HuH-7.5 (cell line): ENCODE data around the gene MTHFS.
"Not testable (repeated sequence)": the region's sequence is repeated elsewhere in the genome, so short reads cannot be mapped to it uniquely, and the experiment has no call there.

ENCODE experiments used
- DNase-seq: peaks from one replicate; pipeline ENCODE4 v3.0.0; 2011; ENCODE audit warnings: low spot score

The MTHFS gene

DNA sequence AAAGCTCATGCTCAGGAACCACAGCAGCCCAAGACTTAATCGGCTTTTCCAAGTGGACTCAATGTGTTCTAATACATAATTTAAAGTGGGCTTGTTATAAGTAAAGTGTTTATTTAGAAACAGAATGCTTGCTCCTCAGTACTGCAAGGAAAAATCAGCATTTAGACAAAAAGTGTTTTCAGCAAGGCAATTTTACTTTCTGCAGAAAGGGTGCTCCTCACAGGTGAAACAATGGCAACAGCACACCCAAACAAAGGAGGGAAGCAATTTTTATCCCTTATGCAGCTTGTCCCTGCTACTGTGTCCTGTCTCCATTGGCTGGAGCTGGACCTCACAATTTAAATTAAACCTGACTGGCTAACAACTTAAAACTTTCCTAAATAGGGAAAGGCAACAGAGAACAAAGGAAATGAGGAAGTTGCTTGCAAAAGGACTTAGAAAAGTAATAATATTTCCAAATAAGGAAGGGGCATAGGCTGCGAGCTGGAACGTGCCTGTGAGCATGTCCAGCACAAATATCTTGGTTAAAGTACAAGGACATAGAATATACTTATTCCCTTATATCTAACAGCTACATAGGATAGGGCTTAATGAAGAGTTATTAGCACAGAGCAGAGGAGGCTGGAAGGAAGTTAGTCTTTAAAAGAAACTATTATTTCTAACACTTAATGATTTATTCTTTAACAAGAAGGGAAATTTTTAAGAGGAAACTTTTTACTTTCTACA lies 19.1 kb upstream of the MTHFS start:
- not testable (repeated sequence) for DNase-seq

DNA sequence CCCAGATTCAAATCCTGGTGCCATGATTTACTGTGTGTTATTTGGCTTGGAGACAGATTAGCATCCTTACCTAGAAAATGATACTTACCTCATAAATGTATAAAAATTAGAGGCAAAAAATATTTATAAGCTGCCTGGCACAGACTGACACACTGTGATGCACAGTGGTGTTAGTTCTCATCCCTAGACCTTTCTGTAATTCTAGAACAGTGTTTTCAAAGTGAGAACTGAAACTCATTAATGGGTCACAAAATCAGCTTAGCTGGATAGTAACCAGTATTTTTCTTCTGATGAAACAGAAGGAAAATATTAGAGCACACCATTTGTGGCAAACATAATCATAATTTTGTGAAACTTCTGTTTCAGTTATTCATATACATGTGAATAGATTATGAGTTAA lies 17.9 kb upstream of the MTHFS start:
- DNase-seq = no peak

DNA sequence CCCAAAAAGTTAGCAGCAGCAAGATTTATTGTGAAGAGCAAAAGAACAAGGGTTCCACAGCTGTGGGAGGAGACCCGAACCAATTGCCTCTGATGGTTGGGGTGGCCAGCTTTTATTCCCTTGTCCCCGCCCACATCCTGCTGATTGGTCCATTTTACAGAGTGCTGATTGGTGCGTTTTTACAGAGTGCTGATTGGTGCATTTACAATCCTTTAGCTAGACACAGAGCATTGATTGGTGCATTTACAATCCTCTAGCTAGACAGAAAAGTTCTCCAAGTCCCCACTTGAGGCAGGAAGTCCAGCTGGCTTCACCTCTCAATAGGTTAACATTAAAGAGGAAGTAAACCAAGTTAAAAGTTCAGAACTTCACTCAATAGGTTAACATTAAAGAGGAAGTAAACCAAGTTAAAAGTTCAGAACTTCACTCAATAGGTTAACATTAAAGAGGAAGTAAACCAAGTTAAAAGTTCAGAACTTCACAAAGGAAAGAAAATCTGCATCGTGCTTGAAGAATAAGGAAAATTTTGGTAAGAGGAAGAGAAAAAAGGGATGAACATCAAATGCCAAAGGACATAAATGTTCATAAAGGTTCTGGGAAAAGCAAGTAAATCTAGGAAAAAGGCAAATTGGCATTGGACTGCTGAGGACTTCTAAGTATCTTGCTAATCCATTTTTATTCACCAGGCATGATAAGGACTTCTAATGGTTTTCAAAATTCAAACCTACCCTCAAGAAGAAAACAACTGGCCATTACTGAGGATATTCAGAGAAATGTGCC lies 12.9 kb upstream of the MTHFS start:
- DNase-seq = not testable (repeated sequence)

DNA sequence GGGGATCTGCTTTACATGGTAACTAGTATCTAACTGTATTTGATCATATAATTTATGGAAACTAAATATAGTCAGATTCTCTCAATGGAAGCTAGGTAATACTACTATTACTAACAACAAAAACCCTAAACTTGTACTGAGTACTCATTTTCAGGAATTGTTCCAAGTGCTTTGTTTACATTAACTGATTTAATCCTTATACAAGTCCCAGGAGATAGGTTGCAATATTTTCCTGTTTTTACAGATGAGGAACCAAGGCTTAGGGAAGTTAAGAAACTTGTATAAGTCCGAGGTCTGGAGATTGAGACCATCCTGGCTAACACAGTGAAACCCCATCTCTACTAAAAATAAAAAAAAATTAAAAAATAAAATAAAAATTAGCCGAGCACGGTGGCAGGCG lies 7.5 kb upstream of the MTHFS start:
- no peak for DNase-seq

DNA sequence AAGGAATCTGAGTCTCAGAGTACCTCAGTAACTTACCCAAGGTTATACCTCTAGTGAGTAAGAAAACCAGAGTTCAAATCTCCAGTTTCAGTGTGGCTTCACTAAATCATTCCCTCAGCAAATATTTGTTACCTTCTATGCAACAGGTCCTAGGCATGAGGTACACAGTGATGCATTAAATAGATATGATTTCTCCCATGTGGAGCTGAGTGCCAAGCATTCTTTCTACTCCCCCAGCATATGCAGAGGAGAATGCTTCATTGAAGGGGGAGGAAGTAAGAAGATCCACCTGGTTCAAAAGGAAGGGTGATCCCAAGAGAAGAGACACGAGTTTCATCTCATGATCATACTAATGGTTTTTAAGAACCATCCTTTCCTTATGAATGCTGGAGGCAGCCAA lies 6.8 kb upstream of the MTHFS start:
- no peak for DNase-seq

DNA sequence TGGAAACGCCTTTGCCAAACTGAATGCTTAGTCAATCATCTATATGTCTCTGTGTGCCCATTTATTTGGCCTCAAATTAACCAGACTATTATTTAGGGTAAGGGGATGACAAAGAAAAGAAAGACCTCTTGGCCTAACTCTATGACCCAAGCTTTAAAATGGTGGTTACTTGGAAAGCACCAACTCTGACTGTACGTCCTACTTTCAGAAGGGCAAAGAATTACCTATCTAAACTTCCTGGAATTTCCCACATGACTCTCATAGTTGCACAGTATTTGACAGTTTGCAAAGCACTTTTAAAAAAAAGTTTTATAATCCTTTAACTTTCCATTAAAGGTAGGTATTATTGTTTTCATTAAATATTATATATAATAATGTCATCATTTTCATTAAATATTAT lies 6.3 kb upstream of the MTHFS start:
- DNase-seq = no peak

DNA sequence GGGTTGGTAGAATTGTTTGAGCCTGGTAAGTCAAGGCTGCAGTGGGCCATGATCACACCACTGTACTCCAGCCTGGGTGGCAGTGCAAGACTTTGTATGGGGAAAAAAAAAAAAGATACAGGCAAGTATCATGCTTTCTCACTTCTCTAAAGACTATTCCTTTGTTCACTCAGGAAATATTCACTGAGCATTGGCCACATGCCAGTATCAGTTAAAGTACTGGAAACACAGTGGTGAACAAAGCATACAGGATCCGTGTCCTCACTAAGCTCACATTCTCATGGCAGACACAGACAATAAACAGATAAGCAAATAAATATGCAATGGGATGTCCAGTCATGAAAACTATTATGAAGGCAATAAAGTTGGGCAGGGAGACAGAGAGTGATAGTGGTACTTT lies 5.1 kb upstream of the MTHFS start:
- DNase-seq = no peak

DNA sequence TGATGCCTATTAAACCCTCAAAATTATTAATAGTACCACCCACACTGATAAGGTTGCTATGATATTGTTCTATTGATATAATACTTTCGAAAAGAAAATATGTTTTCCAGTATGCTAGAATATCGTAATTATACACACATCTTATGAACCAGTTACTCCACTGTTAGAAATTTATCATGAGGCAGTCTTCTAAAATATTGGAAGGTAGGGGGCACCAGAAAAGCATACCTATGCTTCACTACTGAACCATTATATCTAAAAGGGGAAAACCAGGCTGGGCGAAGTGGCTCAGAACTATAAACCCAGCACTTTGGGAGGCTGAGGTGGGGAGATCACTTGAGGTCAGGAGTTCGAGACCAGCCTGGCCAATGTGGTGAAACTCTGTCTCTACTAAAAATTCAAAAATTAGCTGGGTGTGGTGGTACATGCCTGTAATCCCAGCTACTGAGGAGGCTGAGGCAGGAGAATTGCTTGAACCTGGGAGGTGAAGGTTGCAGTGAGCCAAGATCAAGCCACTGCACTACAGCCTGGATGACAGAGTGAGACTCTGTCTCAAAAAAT lies 4.1 kb upstream of the MTHFS start:
- not testable (repeated sequence) for DNase-seq

DNA sequence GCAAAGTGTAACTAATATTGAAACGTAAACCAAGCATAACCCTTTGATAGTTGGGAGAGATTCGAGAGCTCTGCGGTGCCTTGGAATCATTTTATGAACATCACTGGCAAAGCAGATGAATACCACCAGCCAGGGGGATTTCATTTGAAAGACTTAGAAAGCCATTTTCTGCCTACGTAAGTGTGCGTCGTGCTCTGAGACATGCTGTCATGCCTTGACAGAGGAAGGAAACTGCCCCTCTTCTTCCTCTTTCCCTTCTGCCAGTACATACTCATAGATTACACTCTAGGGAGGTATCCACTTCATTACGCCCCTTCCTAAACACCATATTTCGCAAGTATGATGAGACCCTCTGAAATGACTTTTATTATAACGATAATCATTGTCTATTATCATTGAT lies 3.3 kb upstream of the MTHFS start:
- no peak for DNase-seq

DNA sequence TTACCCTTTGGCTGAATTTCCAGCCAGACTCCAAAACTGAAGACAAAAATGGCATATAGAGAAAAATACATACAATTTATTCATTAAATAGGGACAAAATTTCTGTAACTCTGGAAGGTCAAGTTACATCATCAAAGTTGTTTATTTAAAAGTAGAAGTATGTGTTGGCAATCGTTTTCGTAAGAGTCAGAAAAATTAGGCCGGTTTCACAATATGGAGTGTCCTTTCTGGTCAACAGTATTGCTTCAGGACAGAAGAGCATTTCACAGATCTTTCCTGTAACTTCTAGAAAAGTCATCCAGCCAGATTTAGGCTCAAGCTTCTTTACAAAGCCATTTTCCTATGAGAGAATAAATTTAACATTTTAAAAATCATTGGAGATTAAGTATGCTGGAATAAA lies 2.0 kb upstream of the MTHFS start:
- not testable (repeated sequence) for DNase-seq

DNA sequence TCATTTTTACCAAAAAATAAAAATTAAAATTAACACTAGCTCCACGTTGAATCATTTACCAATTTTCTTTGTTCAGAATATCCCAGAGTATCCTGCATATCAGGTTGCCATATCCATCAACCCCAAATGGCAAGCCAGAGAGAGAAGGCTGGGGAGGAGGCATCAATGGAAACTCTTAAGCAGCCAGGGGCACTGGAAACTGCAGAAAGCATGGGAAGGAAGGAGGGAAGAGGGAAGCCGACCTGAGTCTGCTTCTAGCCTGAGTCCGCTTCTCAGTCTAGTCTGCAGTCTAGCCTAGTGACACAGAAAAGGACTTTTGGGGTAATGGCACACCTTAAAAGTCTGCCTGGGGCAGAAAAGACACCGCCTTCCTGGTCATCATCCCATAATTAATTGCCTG lies 1.6 kb upstream of the MTHFS start:
- no peak for DNase-seq

DNA sequence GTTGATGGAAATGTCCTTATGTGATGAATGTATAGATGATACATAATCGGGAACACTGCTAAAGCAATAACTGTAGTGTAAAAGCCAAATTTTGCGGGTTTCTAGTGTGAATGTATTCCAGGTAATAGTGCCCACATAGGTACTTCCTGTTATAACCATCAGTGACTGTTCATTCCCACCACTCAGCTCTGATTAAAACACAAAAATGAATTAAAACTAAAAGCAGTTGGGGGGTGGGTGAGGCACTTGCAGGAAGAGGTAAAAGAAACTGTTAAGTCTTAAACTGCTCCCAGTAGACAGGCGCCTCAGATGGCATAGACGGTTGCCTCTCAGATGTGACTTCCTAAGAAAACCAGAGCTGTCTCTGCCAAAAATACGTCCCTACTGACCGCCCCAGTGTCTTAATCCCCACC lies 893 bp upstream of the MTHFS start:
- DNase-seq = no peak

DNA sequence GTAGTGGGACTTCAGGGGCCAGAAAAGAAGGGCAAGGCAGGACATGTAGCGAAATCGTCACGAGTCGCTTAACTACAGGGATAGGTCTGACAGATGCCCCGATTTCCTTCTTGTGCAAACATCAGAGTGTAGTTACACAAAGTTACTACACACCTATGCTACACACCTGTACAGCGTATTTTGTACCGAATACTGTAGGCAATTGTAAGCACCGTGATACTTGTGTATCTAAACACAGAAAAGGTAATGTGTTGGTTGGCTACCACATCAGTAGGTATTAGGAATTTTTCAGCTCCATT lies 515 bp upstream of the MTHFS start:
- no peak for DNase-seq

DNA sequence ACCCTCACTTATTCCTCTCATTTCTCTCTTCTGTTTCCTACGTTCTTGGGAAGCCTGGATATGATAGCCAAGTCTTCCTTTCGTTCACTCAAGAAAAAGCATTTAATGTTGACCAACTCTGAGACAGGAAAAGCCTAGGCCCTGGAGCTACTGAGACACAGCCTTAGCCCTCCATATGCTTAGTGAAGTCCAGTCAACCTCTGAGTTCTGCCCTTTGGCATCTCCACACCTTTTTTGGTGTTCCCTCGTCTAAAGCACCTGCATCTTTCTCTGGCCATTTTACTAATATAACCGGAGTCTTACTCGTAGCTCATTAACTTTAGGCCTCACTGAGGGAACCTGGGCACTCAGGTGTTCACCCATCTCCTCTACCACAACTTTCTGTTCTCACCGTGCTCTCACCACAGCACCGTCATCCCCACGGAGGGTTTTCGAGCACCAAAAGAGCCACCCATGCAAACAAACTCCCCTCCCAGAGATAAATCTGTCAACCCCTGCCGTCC lies 632 bp downstream of the MTHFS start:
- DNase-seq = no peak

DNA sequence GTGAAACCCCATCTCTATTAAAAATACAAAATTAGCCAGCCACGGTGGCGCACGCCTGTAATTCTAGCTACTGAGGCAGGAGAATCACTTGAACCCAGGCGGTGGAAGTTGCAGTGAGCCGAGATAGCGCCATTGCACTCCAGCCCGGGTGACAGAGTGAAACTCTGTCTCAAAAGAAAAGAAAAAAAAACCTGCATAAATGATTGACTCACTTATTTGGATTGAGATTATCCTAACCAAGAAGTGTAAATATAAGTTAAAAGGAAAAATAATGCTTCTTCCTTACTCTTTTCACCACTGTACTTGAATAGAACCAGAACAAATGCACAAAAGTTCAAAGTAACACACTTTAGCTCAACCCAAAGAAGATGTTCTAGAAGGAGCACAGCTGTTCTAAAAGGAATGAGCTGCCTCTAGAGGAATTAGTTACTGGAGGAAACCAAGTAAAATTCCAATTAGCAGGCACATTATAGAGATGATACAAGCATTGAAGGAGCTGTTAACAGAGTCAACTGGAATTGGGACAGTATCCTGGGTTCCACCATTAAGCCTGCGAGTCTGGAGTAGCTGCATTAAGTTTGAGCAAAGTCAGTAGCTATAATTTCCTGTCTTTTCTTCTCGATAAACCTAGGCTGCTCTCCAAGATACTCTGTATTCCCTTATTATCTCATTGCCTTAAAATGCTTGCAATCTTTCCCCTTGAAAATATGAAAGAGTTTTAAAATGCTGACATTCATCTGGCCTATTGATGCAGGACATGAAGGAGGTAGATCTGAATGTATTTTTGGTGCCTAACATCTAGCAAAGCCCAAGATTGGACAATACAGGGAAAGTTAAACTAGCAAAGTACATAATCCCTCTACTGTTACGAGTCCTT lies 9.5 kb downstream of the MTHFS start:
- no peak for DNase-seq

DNA sequence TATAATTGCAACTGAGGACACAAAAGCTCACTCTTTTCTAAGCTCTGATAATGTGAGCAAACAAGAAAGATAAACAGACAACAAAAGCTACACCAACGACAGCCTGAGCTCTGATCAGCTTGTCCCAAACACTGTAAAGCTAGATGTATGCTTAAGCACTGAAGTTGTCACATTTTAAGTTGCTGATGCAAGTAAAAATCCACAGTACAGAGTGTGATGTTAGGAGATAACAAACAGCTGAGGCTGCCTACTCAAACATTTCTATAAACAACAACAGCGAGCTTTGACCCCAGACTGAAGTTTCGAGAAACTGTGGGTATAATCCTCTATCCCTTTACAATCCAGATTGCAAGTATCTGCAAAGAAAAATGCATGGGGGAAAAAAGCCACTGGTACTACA lies 10.7 kb downstream of the MTHFS start:
- no peak for DNase-seq

DNA sequence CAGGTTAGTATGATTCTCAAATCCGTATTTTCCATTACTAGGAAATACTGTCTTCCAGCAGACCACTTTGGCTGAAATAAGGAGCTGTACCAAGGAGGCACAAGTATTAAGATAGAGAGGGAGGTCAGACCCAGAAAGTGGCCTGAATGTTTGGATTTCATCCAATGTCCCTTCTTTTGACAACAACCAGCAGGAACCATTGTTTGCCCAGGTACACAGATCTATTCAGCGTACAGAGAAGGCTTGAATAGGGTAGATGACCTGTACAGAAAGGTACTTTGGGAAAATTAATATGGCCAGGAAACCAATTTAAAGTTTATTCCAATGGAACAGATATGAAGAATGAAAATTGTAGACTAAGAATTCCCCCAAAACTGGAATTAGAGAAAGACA lies 12.6 kb downstream of the MTHFS start:
- DNase-seq = no peak

DNA sequence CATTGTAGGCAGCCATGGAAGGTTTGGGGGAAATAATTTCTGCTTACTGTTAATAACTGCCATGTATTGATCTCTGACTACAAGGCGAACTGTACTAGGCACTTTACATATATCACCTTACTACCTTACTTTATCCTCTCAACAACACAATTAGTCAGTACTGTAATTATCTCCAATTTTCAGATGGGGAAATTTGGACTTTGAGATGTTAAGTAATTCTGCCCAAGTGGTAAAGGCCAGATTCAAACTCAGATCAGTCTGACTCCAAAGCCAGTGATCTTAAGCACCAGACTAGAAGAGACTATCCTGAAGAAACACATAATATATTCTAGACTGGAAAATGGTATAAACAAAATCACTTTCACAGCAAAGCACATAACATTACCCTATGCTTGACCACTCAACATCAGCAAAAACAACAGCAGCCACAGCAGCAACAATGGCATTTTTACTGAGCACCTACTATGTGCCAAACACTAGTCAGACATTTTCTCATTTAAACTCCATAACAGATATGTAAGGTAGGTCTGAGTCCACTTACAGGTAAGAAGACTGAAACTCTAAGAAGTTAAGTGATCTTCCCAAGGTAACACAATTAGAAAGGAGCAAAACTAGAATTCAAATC lies 13.1 kb downstream of the MTHFS start:
- DNase-seq = no peak

DNA sequence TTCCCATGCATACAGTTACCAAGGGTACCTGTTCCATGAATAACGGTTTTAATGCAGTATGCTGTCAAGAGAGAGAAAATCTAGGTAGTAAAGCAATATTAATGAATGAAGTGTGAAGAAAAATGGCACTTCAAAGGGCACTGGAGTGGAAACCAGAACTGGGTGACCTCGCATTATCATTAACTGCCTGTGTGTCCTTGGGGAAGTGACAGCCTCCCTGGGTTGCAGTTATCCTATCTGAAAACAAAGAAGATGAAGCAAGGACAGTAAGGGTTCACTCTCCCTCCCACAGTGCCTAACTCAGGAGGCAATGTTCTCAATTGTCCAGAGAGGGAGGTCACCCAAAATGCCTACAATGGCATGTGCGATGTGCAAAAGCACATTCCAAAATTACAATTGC lies 15.1 kb downstream of the MTHFS start:
- no peak for DNase-seq

DNA sequence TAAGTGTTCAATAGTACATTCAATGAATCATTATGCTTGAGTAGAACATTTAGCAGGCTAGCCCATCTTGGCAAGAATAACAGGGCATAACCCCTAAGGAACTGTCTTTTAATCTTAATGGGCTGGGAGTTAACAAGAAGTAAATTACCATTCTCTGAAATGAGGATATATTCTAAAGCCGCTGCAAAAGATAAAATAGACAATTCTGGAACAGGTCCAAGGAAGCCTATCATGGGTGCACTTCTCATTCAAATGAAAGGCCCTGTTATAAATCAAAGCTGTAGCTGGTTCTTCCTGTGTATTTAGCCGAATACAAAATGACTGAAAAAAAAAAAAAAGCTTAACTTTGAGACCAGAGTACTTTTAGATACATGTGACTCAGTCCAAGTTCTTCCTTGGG lies 15.6 kb downstream of the MTHFS start:
- DNase-seq = no peak

DNA sequence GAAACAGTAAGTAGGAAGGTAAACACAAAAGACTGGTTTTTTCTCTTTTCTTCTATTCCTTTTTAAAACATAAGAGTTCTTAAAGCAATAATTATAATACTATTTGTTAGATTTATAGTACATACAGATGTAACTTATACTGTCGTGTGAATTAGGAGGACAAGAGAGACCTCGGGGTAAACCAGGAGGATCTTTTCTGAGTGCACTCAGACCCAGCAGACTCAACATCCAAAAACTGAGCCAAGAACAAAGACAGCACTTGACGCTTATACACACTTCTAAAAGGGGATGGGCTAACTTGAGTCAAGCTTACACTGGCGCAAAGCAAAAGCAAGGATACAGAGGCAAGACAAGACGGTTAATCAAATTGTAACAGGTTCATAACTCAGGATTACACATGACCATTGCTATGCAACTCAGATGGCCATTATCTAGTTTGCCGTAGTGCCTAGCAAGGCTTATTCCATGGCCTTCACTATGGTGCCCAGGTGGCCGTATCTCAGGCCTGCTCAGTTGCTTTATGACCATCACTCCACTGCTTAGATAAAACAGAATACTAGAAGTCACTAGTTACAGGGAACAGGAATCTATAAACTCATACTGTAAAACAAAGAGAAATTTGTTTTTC lies 18.6 kb downstream of the MTHFS start:
- no peak for DNase-seq

DNA sequence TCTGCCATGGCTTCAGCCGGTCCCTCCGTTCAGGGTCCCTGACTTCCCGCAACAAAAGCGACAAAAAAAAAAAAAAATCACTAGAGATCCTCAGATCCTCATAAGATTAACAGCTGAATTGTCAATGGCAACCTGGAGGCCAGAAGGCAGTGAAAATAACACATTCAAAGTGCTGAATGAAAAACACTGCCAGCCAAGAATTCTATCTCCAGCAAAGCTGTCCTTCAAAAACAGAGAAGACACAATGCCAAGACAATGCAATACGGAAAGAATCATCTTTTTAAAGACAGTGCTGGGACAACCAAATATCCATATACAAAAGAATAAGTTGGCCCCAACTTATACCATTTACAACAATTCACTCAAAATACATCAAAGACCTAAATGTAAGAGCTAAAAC lies 21.6 kb downstream of the MTHFS start:
- no peak for DNase-seq
